ELF-1 (cell line): ENCODE measurements around the gene GAPDHS.

ENCODE experiments used
- DNase-seq: peaks from one replicate; pipeline ENCODE4 v3.0.0-alpha.2; 2016; ENCODE audit warnings: low read depth, low spot score

GAPDHS gene

DNA sequence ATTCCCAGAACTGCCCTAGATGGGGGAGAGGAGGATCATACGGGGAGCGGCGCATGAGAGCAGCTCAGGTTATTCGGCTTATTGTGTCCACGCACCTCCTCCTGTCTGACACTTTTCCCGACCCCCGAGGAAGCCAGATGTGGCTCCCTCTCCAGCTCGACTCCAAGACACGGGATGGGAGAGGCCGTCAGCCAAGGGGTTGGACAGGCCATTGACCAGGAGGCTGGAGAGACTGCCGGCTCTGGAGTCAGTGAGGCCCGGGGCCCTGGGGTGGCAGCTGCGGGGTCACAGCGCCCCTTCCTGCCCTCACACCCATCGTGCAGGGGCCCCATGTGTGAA lies 22.7 kb upstream of the GAPDHS start:
- DNase-seq, result no peak

- no peak for DNase-seq
These were observed 21.9 kb upstream of the GAPDHS start for GRCh38 chr19:35511337-35511736.

- no peak for DNase-seq
These were observed 20.2 kb upstream of the GAPDHS start for GRCh38 chr19:35512831-35513627.

GRCh38 chr19:35513628-35514281 lies 19.5 kb upstream of the GAPDHS start, which contains the start of gene DMKN:
DMKN (minus strand) TSS chr19:35513649; CDS start chr19:35513475, 174 bp downstream.
- DNase-seq, result peak; percentile 47

- DNase-seq, result peak; percentile 40
These were observed 18.9 kb upstream of the GAPDHS start for GRCh38 chr19:35514282-35514809.

GRCh38 chr19:35516310-35516709 lies 16.9 kb upstream of the GAPDHS start:
- no peak for DNase-seq

- peak; percentile 21 for DNase-seq
These were observed 15.9 kb upstream of the GAPDHS start for GRCh38 chr19:35517342-35517741.

- no peak for DNase-seq
These were observed 14.9 kb upstream of the GAPDHS start for GRCh38 chr19:35518313-35518712.

DNA sequence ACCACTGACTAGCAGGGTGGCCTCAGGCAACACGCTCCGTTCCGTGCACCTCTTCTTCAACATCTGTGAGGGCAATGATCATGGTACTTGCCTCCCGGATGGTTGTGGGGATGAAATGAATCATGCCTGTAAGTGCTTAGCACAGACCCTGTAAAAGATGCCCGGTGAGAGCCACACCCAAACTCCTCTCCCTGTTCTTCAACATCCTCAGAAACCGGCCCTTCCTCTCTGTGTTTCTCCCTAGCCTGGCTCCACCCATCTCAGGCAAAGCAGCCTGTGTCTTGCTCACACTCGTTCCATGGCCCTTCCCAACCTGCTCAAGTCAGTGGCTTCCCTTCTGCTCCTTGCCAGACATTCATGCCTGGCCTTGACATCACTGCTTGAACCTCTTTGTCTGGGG lies 14.0 kb upstream of the GAPDHS start:
- peak; percentile 15 for DNase-seq

- peak; percentile 56 for DNase-seq
These were observed 12.0 kb upstream of the GAPDHS start for GRCh38 chr19:35521124-35521743.

GRCh38 chr19:35522745-35523327 lies 10.4 kb upstream of the GAPDHS start:
- no peak for DNase-seq

GRCh38 chr19:35524181-35524837 lies 8.9 kb upstream of the GAPDHS start:
- peak; percentile 56 for DNase-seq

- no peak for DNase-seq
These were observed 7.4 kb upstream of the GAPDHS start for GRCh38 chr19:35525873-35526272.

DNA sequence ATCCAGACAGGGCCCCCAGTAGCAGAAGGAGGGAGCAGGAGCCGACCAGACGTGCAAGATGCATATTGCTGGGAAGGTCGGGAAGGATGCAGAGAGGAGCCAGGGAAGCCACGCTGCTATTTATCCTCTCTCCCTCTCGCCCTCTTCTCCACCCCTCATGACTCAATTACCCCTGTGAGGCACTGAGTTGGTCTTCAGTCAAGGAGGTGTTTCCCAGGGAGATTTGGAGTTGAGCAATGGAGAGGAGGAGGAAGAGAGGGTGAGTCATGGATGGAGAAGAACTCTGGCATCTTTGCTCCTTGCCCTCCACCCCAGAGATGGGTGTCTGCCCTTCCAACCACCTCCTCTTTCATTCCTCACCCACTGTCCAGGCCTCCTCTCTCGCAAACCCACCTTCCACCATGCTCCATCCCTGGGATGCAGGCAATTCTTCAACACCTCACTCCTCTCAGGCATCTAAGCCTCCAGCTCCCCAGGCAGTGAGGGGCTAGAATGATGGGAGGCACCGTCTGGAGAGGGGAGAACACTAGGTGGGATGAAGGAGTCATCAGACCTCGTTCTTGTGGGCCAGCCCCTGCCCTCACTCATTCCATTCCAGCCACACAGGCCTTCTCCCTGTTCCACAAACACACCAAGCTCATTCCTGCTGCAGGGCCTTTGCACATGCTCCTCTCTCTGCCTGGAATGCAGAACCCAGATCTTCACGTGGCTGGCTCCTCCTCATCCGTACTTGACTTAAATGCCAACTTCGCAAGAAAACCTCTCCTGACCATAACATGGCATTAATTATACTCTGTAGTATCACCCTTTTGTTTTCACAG lies 4.8 kb upstream of the GAPDHS start, which contains the start of gene SBSN:
TSS of gene SBSN (minus strand) at position 94 of the 821 bp plus-strand sequence. CDS start at position 64, 30 bp downstream.
- no peak for DNase-seq

- DNase-seq, result peak; percentile 41
These were observed 3.7 kb upstream of the GAPDHS start for GRCh38 chr19:35529241-35530218.

- DNase-seq, result peak; percentile 67
These were observed 2.0 kb upstream of the GAPDHS start for GRCh38 chr19:35531291-35531690.

DNA sequence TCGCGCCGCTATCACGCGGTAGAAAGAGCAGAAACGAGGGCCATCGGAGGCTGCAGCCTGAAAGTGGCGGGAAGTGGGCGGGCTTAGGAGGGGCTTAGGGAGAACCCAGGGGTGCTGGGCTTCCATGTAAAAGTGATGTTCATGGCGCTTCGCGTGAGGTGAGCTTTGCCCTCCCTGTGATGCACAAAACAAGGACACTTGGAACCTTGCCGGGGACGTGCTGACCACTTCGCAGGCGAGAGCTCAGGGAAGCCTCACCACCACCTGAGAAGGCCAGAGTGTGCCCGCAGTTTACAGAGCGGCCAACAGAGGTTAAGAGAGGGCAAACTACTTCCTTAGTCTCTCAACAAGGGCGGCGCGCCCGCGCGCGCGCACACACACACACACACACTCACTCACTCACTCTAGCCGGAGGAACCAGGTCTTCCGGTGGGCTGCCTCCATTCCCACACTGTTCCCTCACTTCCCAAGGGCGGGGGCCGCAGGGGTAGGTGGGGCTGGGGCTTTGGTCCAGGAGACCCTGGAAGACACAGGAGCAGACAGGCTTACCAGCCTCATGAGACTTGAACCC lies 651 bp downstream of the GAPDHS start:
- peak; percentile 67 for DNase-seq

DNA sequence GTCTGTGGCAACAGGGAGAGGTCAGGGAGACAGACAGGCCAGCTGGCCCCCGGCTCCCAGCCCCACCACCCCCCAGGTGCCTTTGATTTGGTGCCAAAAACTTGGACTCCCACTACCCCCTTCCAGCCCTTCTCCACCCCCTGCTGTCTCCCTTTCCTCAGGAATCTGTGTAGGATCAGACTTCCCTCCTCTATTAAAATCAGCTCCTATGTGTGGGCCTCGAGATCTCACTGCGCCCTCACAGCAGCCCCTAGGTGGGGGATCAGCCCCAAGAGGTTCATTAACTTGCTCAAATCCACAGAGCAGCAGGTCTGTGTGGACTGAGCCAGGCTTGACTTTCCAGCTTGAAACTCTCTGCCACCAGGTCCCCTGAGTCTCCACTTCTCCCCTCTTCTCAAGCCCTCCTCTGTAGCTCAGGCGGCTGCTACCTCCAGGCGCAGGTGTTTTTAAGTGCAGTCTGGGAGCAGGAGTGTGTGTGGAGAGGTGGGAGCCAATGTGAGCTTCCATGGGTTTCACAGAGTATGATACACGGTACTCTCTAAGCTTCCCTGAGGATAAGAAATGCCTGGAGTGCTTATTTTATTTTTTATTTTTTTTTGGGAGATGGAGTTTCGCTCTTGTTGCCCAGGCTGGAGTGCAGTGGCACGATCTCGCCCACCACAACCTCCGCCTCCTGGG lies 1.7 kb downstream of the GAPDHS start:
- DNase-seq, result no peak
